Prostate gland (tissue), 2 donors: ENCODE measurements around the gene MT1G. TPM values are rescaled to one million over a fixed set of nuclear protein-coding genes. Genes with fewer than 3 reads are reported as not detected.

Source experiments
- DNase-seq: peaks from one replicate; pipeline ENCODE4 v3.0.0-alpha.2; 2019; ENCODE audit warnings: low spot score
- H3K27ac ChIP-seq, 2 donors: fragments of 200-600 bp; sonication (generic); 2 replicates each; pipeline ENCODE4 v1.5.1; 2017 to 2019
- H3K27me3 ChIP-seq: fragments of 200-600 bp; sonication (generic); replicated peaks from 2 replicates; pipeline ENCODE4 v1.5.1; 2019; ENCODE audit not compliant: insufficient read depth
- H3K36me3 ChIP-seq, 2 donors: fragments of 200-600 bp; sonication (generic); 1 replicate in 1 of 2; 2 replicates in 1 of 2; pipeline versions ENCODE4 v1.5.1 to v1.8.1; 2017 to 2019
- H3K4me1 ChIP-seq: fragments of 200-600 bp; sonication (generic); replicated peaks from 2 replicates; pipeline ENCODE4 v1.5.1; 2019
- H3K4me3 ChIP-seq, 2 donors: fragments of 200-600 bp; sonication (generic); 2 replicates each; pipeline ENCODE4 v1.5.1; 2017 to 2019
- H3K9me3 ChIP-seq: fragments of 200-600 bp; sonication (generic); 2 replicates; pipeline ENCODE4 v1.5.1; 2017
- POLR2A ChIP-seq: fragments of 450-650 bp; IDR thresholded peaks from one replicate; pipeline ENCODE4 v1.6.1; 2016; ENCODE audit warnings: antibody characterized with exemption, mild to moderate bottlenecking
- POLR2AphosphoS5 ChIP-seq: sonication (generic); formaldehyde crosslinking; IDR thresholded peaks from one replicate; pipeline ENCODE4 v1.6.1; 2017; ENCODE audit warnings: antibody characterized with exemption
- whole genome bisulfite sequencing: methylation state at CpG from one replicate; pipeline ENCODE4 v1.1.5; 2018; 5-methylcytosine and 5-hydroxymethylcytosine counted together
- intact Hi-C: fragments of 100-400 bp; cut with DNase I; formaldehyde crosslinking; loops from one replicate; pipeline ENCODE4 v1.14.2; 2022
- total RNA-seq, 2 donors: library from RNA; depleted of rRNA; stranded (reverse); fragments of >200 nt; gene quantifications; one replicate each; pipeline ENCODE4 v1.1.0, GENCODE V29; 2016
- TF ChIP-seq, protein P1 (sequence below), 4 experiments: fragments of 200-600 bp in 2 of 4; fragments of 450-650 bp in 2 of 4; sonication (generic) in 2 of 4; IDR thresholded peaks; 1 replicate in 3 of 4; 2 replicates in 1 of 4; pipeline ENCODE4 v1.5.1; 2016 to 2019; ENCODE audit warnings: antibody characterized with exemption in 4 of 4, mild to moderate bottlenecking in 2 of 4, moderate library complexity in 2 of 4

MT1G gene
- total RNA-seq, 2 donors from 2014 or later: 189 to 745 TPM

DNA sequence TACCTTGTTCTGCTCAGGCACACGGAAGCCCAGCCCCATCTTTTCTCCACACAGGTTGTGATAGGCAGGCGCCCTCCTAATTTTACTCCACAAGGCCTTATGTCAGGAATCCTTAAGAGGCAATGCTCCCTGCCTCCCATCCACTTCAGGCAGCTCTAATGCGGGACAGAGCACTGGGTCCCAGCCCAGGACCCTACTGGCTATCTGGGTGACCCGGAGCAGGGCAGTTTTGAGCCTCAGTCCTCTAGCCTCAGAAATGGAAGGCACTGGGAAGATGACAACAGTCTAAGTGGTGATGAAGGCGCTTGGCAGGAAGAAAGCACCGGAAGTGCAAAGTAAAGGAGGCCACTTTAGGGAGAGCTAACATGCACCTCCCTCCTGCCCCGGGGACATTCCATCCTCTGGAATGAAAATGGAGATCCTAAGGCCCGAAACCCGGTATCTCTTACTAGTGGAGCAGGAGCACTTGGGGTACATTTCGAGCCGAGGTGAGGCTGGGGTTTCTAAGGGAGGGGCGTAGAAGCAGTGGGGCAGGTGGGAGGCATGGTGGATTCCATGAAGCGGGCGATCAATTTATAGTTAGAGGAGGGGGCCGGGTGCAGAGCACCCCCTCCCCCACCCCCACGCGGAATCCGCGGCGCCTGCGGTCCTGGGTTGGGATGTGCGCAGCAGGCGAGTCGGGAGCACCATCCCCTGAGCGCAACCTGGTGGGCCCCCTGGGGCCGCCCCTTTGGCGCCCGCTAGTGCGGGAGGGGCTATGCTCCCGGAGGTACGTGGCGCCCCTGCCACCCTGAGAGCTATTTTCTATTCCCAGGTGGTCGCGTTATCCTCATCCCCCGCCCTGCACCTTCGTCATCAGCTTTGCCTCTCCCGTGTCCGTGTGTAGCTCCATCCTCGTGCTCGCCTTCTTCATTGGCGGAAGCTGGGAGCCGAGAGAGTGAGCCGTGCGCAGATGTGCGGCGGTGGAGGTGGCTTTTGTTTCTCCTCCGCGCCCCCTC is 5.2 kb downstream of the MT1G start:
- H3K27ac ChIP-seq: no peak overlapping the region
- H3K36me3 ChIP-seq: no peaks in the 10 kb centered on the region
- no peaks in the 10 kb centered on the region for H3K9me3 ChIP-seq
- DNase-seq: no peak
- no peak overlapping the region for H3K4me3 ChIP-seq
- 13% methylated on average over 44 of the region's 48 CpGs for WGBS
- TF ChIP-seq POLR2A (no peak), POLR2AphosphoS5 (no peak)
- TF ChIP-seq, protein P1, sequence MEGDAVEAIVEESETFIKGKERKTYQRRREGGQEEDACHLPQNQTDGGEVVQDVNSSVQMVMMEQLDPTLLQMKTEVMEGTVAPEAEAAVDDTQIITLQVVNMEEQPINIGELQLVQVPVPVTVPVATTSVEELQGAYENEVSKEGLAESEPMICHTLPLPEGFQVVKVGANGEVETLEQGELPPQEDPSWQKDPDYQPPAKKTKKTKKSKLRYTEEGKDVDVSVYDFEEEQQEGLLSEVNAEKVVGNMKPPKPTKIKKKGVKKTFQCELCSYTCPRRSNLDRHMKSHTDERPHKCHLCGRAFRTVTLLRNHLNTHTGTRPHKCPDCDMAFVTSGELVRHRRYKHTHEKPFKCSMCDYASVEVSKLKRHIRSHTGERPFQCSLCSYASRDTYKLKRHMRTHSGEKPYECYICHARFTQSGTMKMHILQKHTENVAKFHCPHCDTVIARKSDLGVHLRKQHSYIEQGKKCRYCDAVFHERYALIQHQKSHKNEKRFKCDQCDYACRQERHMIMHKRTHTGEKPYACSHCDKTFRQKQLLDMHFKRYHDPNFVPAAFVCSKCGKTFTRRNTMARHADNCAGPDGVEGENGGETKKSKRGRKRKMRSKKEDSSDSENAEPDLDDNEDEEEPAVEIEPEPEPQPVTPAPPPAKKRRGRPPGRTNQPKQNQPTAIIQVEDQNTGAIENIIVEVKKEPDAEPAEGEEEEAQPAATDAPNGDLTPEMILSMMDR (IDR thresholded peaks at IDR 0.05): no peak
- intact Hi-C loops: no loop called here
- H3K4me1 ChIP-seq: peaks cover 4% of the 10 kb centered on the region
- no peaks in the 10 kb centered on the region for H3K27me3 ChIP-seq

DNA sequence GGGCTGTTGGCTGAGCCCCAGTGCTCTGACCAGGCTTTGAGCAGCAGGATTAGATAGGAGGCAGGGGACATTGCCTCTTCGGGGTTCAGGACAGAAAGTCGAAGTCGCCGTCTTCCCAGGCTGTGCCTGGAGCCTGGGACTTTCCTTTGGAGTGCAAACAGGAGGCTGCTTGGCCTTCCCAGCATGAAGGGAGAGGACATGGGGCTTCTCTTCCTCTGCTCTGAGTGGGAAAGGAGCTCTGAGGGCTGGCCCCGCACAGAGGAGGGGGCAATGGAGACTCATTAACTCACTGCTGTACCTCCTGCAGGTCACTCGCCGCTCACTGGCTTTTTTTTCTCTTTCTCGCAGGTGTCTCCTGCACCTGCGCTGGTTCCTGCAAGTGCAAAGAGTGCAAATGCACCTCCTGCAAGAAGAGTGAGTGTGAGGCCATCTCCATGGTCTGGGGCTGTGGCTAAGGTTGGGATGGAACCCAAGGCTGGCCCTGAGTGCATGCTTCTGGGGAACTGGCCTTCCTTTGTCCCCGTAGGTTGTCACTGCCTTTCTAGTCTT is 9.5 kb downstream of the MT1G start:
- no peaks in the 10 kb centered on the region for H3K36me3 ChIP-seq
- H3K4me3 ChIP-seq: peak overlapping the region; percentile 39 to 47
- no peaks in the 10 kb centered on the region for H3K9me3 ChIP-seq
- peak overlapping the region in 1 of 2 donors; percentile 67 for H3K27ac ChIP-seq
- intact Hi-C loops: no loop called here
- H3K27me3 ChIP-seq: no peaks in the 10 kb centered on the region
- 41% methylated on average over 10 of the region's 10 CpGs for WGBS
- peaks cover 4% of the 10 kb centered on the region for H3K4me1 ChIP-seq
- DNase-seq: no peak
- TF ChIP-seq POLR2AphosphoS5 (no peak), POLR2A (no peak)
- TF ChIP-seq, protein P1 (IDR thresholded peaks at IDR 0.05): no peak

DNA sequence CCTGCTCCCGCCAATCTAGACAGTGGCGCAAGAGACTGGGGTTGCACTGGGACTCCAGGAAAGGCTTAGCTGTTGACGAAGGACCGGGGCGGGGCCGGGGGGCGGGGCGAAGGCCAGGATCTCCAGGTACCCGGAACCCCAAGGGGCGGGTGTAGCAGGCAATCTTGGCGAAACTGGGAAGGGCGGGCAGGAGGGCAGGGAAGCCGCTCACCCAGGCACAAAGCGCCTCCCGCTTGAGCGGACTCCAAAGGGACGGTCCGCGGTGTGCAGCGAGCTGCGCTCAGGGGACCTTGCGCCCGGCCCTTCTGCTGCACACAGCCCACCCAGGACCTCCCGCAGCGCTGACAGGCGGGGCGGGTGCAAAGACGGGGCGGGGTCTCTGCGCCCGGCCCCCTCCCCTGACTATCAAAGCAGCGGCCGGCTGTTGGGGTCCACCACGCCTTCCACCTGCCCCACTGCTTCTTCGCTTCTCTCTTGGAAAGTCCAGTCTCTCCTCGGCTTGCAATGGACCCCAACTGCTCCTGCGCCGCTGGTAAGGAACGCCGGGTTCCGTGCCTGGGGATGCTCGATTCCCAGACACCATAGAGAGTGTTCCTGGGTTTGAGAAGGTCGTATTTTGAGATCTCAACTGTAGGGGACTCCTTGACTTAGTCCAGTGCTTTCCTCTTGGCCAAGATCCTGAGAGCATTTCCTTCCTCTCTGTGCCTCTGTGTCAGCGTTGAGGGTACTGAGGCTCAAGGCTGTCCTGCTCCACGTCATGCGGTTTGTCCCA is 10.1 kb downstream of the MT1G start, which contains the start of gene MT1F:
TSS of gene MT1F (plus strand) at position 405 of the 772 bp plus-strand sequence. CDS start at position 505, 100 bp downstream.
- Histone ChIP-seq H3K4me1 (peaks cover 4% of the 10 kb centered on the region), H3K27me3 (no peaks in the 10 kb centered on the region), H3K27ac (peak within 1 kb of the TSS; percentile 49 to 67), H3K9me3 (no peaks in the 10 kb centered on the region), H3K4me3 (peak within 1 kb of the TSS; percentile 39 to 47), H3K36me3 (no peaks in the 10 kb centered on the region)
- peak; percentile 69 for TF ChIP-seq POLR2AphosphoS5
- TF ChIP-seq POLR2A: peak; percentile 58
- TF ChIP-seq, protein P1 (IDR thresholded peaks at IDR 0.05): no peak
- DNase-seq: peak; percentile 96
- WGBS: 3% methylated on average over 37 of the region's 46 CpGs
- intact Hi-C loops: no loop called here

DNA sequence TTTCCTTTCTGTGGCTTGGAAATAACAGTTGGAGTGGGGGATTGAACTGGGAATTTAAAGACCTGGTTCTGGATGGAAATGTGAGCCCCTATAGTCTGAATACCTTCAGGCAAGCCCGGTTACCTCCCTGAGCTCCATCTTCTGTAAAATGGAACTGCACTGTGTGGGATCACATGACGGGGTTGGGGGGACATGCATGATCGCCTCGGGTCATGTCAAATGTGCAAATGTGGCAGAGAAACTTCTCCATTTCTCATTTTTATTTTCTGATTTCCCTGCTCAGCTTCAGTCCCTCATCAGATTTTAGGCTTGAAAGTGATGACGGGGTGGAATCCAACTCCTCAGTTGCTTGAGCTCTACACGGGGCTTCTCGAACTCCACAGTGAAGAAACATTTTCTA is 14.6 kb downstream of the MT1G start:
- H3K4me3 ChIP-seq: no peak overlapping the region
- H3K4me1 ChIP-seq: no peaks in the 10 kb centered on the region
- TF ChIP-seq, protein P1 (IDR thresholded peaks at IDR 0.05): no peak
- TF ChIP-seq POLR2AphosphoS5 (no peak), POLR2A (no peak)
- no peak overlapping the region for H3K27ac ChIP-seq
- H3K9me3 ChIP-seq: no peaks in the 10 kb centered on the region
- 72% methylated on average over 7 of the region's 7 CpGs for WGBS
- no peaks in the 10 kb centered on the region for H3K27me3 ChIP-seq
- intact Hi-C loops: no loop called here
- no peak for DNase-seq
- no peaks in the 10 kb centered on the region for H3K36me3 ChIP-seq
